Stimulated activated CD8-positive, alpha-beta memory T cell treated with anti-CD3 and anti-CD28 coated beads, Interleukin-15, amount 100 ng/mL, for 4 hours (primary cell): Measurements from ENCODE around the gene PAN2.
"Not testable (repeated sequence)": the region's sequence is repeated elsewhere in the genome, so short reads cannot be mapped to it uniquely, and the experiment has no call there.

ENCODE experiments used
- DNase-seq, 2 donors: peaks; one replicate each; pipeline ENCODE4 v3.0.0-alpha.2; 2020; ENCODE audit warnings: low read depth in 2 of 2

Gene PAN2

DNA sequence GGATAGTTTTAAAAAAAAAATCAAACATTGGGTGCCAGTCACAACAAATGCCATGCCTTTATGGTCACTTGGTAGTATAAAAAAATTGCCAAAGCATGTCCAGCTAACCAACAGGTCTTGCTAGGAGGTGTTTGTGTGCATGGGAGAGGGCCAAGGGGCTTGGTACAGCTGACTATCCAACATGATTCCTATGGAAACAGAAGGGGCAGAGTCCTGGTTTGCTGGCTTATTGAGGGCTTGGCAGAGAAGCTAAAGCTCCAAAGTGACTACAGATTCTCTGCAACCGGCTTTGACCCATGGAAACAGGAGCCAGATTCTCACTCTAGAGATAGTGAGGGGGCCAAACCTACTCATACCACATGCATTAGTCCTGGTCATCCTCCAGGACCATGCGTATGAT is 61.3 kb downstream of the PAN2 start:
- not testable (repeated sequence) for DNase-seq

DNA sequence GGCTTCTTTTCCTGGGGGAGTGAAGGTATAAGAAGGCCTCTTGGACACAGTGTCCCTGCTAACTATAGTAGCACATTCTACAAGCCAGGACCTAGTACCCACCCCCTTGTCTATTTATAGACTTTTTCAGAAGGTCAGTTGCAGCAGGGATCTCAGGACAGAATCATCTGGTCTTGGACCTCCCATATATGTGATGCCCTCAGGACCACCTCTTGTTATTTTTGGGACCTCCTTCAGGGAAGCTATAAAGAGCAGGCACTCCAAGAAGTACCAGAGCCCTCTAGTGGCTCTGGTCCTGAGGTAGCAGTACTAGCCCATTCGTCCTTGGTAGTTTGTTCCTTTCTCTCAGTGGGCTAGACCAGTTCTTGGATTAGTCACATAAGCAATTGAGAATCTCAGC is 62.8 kb downstream of the PAN2 start:
- no peak for DNase-seq

DNA sequence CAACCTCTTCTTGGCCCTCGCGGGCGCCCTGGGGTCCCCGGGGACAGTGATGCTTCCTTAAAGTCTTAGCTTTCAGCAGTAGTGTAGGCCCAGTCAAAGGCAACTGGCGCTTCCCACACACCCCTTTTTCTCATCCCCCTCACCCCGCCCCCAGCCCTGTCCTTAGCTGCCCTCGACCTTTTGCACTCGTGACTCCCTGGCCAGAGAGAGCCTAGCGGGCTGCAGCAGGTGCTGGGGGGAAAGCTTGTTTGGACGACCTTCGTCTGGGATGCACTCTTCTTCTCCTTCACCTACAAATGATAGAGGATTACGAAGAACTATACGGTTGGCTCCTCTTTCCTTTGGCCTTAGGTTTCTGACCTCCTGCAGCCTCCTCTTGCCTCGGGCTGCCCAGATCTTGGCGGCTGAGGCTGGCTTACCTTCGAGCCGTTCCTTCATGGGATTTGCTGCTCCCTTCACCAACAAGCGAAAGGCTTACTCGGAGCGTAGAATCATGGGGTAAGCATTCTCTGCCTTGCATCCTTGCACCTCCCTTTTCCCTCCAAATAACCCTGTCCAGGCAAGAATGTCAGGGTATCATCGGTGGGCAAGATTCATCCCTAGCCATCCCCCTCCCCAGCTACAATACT is 66.2 kb downstream of the PAN2 start:
- DNase-seq, result no peak

DNA sequence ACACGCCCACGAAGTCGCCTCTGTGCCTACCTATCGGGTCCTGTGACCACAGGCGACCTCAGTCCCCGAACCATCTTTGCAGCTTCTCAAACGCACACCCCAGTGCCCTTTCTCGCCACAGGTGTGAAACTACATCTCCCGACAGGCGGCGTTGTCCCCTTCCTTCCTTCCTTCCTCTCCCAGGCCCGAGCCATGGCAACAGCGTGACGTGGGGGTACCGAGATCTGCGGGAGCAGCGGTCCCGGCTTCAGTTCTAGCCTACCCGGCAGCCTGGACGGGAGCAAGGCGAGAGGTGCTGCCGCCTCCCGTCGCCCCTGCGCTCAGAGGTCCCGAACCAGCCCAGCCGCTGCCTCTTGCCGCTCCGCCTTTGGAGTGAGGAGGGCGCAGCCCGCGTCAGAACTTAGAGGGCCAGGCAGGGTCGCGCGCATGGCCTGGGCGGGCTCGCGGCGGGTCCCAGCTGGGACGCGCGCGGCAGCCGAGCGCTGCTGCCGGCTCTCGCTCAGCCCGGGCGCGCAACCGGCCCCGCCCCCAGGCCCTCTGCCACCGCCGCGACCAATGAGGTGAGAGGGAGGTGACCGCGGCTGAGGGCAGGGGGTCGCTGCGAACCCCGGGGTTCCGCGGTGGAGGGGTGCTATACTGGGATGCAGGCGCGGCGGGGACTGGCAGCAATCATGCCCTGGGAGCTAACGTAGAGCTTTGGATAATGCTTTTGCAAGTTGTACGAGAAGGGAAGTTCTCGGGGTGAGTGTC is 66.9 kb downstream of the PAN2 start, which contains the start of gene COQ10A:
COQ10A (plus strand) TSS at position 250 of the 750 bp plus-strand sequence; CDS start at position 427, 177 bp downstream.
- peak; percentile 73 to 80 for DNase-seq
